AG04450 (cell line): Measurements from ENCODE around the gene POC1B. TPM values are rescaled to one million over a fixed set of nuclear protein-coding genes. Genes with fewer than 3 reads are reported as not detected.

ENCODE experiments used
- CTCF ChIA-PET: fragments of 300-600, 350-600 bp; formaldehyde crosslinking; extraction: SDS; loops from one replicate; lab custom pipeline; 2022; ENCODE audit warnings: antibody characterized with exemption, inconsistent platforms; lab: Charles Lee
- POLR2A ChIA-PET: fragments of 350-600 bp; formaldehyde crosslinking; extraction: SDS; loops from one replicate; lab custom pipeline; 2021; ENCODE audit warnings: antibody characterized with exemption, inconsistent platforms; lab: Yijun Ruan, JAX
- DNase-seq: peaks from one replicate; pipeline ENCODE4 v3.0.0-alpha.2; 2011; ENCODE audit warnings: low read depth, low spot score
- H3K27ac ChIP-seq: one replicate; pipeline ENCODE4 v1.5.1; 2012; ENCODE audit warnings: low read depth, low read length, control low read depth
- H3K27me3 ChIP-seq: one replicate; pipeline ENCODE4 v1.6.0; 2012; ENCODE audit warnings: low read length; ENCODE audit not compliant: control insufficient read depth, insufficient read depth
- H3K4me3 ChIP-seq: 2 replicates; pipeline ENCODE4 v1.5.1; 2011; ENCODE audit warnings: mild to moderate bottlenecking, low read depth, low read length, control low read depth
- H3K9me3 ChIP-seq: 2 replicates; pipeline ENCODE4 v1.5.1; 2012; ENCODE audit warnings: low read length; ENCODE audit not compliant: control insufficient read depth, insufficient read depth
- CTCF ChIP-seq: IDR thresholded peaks from 2 replicates; pipeline ENCODE4 v1.5.1; 2011; ENCODE audit warnings: low read depth, low read length, control low read depth, inconsistent platforms
- polyA plus RNA-seq: library from polyadenylated mRNA; depleted of rRNA; stranded (reverse); fragments of >200 nt; gene quantifications from 2 replicates; pipeline ENCODE4 v1.2.3, GENCODE V29; 2011

The POC1B gene
- polyA plus RNA-seq, 1 experiment = 11.9 TPM

- Histone ChIP-seq H3K27me3 (no peaks in the 10 kb centered on the region), H3K4me3 (no peak overlapping the region), H3K9me3 (no peaks in the 10 kb centered on the region), H3K27ac (no peak overlapping the region)
- no peak for DNase-seq
- POLR2A ChIA-PET = no interaction called here
- CTCF ChIA-PET = no interaction called here
- TF ChIP-seq CTCF = no peak
These were observed 33.9 kb upstream of the POC1B start for GRCh38 chr12:89559753-89560152.

- no peak for TF ChIP-seq CTCF
- CTCF ChIA-PET = no interaction called here
- H3K27me3 ChIP-seq = no peaks in the 10 kb centered on the region
These were observed 31.1 kb upstream of the POC1B start for GRCh38 chr12:89556976-89557375.

GRCh38 chr12:89552376-89552775, 26.5 kb upstream of the POC1B start:
- ChIA-PET CTCF (interaction anchor here (0.8 to 3.6 kb wide), 3 partner anchors 9 to 1302 kb away, joined by 3 to 19 read pairs (median 3); no protein-coding TSS in a partner anchor), POLR2A (no interaction called here)
- Histone ChIP-seq H3K9me3 (no peaks in the 10 kb centered on the region), H3K4me3 (no peak overlapping the region), H3K27ac (no peak overlapping the region), H3K27me3 (no peaks in the 10 kb centered on the region)
- no peak for DNase-seq
- TF ChIP-seq CTCF = no peak

More at GRCh38 chr12:89556976-89557375, 31.1 kb upstream of the POC1B start:
- Histone ChIP-seq H3K4me3 (no peak overlapping the region), H3K27ac (no peak overlapping the region), H3K9me3 (no peaks in the 10 kb centered on the region)
- POLR2A ChIA-PET = interaction anchor here (0.5 kb wide), 1 partner anchor 15 kb away, joined by 5 read pairs; no protein-coding TSS in a partner anchor
- no peak for DNase-seq

DNA sequence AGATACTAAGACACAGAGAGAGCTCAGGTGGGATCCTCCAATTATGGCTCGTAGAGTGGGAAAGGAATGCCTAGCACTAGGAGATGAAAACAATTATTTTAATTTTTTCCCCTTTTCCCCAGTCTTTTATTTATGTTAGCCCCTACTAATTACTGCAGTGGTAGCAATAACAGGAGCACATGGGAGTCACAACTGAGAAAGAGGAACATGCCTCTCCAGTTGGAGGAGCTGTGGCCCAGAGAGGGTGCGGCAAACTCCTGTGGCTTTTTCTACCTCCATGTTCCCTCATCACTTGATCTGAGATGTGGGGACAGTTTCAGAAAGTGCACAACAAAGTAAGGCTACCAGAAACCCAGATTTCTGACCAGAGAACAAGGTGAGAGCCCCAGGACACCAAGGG, 25.9 kb upstream of the POC1B start:
- H3K27me3 ChIP-seq = no peaks in the 10 kb centered on the region
- CTCF ChIA-PET = interaction anchor here (0.8 to 3.6 kb wide), 3 partner anchors 8 to 1302 kb away, joined by 3 to 19 read pairs (median 3); no protein-coding TSS in a partner anchor
- H3K4me3 ChIP-seq = no peak overlapping the region
- POLR2A ChIA-PET = interaction anchor here (0.5 kb wide), 1 partner anchor 10 kb away, joined by 3 read pairs; no protein-coding TSS in a partner anchor
- DNase-seq = no peak
- no peak overlapping the region for H3K27ac ChIP-seq
- no peak for TF ChIP-seq CTCF
- H3K9me3 ChIP-seq = no peaks in the 10 kb centered on the region

DNA sequence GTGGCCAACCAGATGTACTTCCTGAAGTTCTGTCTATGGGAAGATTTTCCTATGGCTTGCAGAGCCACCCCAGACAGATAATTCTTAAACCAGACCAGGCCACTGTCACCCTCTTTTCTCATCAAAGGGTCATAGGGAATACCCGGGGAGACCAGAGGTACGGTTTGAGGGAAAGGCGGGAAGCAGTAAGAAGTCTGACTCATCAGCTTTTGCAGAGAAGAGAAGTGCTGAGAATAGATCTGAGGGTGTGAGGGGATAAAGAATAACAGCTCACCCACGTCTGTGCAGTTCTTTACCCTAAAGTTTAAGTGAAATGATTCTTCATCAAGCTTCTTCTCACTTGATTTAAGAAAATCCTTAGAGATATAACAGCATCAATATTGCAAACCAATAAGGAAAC, 21.3 kb upstream of the POC1B start:
- no peaks in the 10 kb centered on the region for H3K9me3 ChIP-seq
- H3K27ac ChIP-seq = no peak overlapping the region
- TF ChIP-seq CTCF = no peak
- no peak overlapping the region for H3K4me3 ChIP-seq
- no peak for DNase-seq
- CTCF ChIA-PET = no interaction called here
- POLR2A ChIA-PET = no interaction called here
- no peaks in the 10 kb centered on the region for H3K27me3 ChIP-seq
